ENCODE data around the gene DENND1B.

- no peak for TF ChIP-seq POU2F2 (IDR thresholded peaks at IDR 0.05; ENCODE audit: low read depth, low read length)
- TF ChIP-seq POLR2A (IDR thresholded peaks at IDR 0.05; ENCODE audit: low read depth, low read length) = no peak
- no peak for TF ChIP-seq POLR2AphosphoS5 (IDR thresholded peaks at IDR 0.05; ENCODE audit: low read depth, low read length)
- TF ChIP-seq PAX5 (IDR thresholded peaks at IDR 0.05; ENCODE audit: insufficient read depth, low read length, severe bottlenecking) = no peak
Observed at GRCh38 chr1:197619008-197619640, 156.2 kb downstream of the DENND1B start.

Data from GM12891 (cell line).